HEK293 (cell line): ENCODE data around the gene IREB2.

Experiments
- CTCF ChIA-PET: fragments of 350-600 bp; formaldehyde crosslinking; extraction: SDS; loops from one replicate; lab custom pipeline; 2021; ENCODE audit warnings: antibody characterized with exemption; lab: Yijun Ruan, JAX
- POLR2A ChIA-PET: fragments of 300-600 bp; formaldehyde crosslinking; extraction: SDS; loops from one replicate; lab custom pipeline; 2020; ENCODE audit warnings: antibody characterized with exemption, inconsistent platforms; lab: Yijun Ruan, JAX
- H3K27ac ChIP-seq: fragments of 200-500 bp; sonication (Bioruptor generic); 2 replicates; pipeline ENCODE4 v1.5.1; 2014; ENCODE audit warnings: low read depth, low read length, control low read depth, inconsistent platforms; ENCODE audit errors: extremely low read depth
- H3K36me3 ChIP-seq, 2 experiments: fragments of 200-500 bp in 1 of 2; sonication (Bioruptor generic) in 1 of 2; 1 replicate in 1 of 2; 2 replicates in 1 of 2; pipeline ENCODE4 v1.5.1; 2014 to 2017; ENCODE audit warnings: inconsistent platforms in 2 of 2, low read length in 2 of 2; ENCODE audit not compliant: control insufficient read depth in 2 of 2, insufficient read depth in 1 of 2
- H3K4me1 ChIP-seq: fragments of 200-500 bp; sonication (Bioruptor generic); 2 replicates; pipeline ENCODE4 v1.5.1; 2014; ENCODE audit warnings: mild to moderate bottlenecking, low read length, inconsistent platforms; ENCODE audit not compliant: control insufficient read depth, insufficient read depth
- H3K4me3 ChIP-seq: 2 replicates; pipeline ENCODE4 v1.5.1; 2011; ENCODE audit warnings: low read depth, mild to moderate bottlenecking, control low read depth, low read length, moderate library complexity
- H3K9me3 ChIP-seq: fragments of 200-500 bp; sonication (Bioruptor generic); 2 replicates; pipeline ENCODE4 v1.5.1; 2014; ENCODE audit warnings: low read depth, low read length, inconsistent platforms; ENCODE audit not compliant: control insufficient read depth, insufficient read depth
- KLF16 ChIP-seq: fragments of 450-650 bp; formaldehyde crosslinking; IDR thresholded peaks from 2 replicates; pipeline ENCODE4 v1.5.1; 2017; ENCODE audit warnings: missing biosample characterization, missing genetic modification characterization
- MYNN ChIP-seq: fragments of 450-650 bp; formaldehyde crosslinking; IDR thresholded peaks from 2 replicates; pipeline ENCODE4 v1.5.1; 2016; ENCODE audit warnings: missing biosample characterization, missing genetic modification characterization, borderline replicate concordance
- SALL2 ChIP-seq: fragments of 450-650 bp; formaldehyde crosslinking; IDR thresholded peaks from 2 replicates; pipeline ENCODE4 v1.5.0; 2017; ENCODE audit warnings: missing biosample characterization, mild to moderate bottlenecking, missing genetic modification characterization, borderline replicate concordance
- SP7 ChIP-seq: fragments of 450-650 bp; formaldehyde crosslinking; IDR thresholded peaks from 2 replicates; pipeline ENCODE4 v1.5.1; 2016; ENCODE audit warnings: missing biosample characterization, missing genetic modification characterization
- ZBTB21 ChIP-seq: fragments of 450-650 bp; formaldehyde crosslinking; IDR thresholded peaks from 2 replicates; pipeline ENCODE4 v1.5.1; 2017; ENCODE audit warnings: missing biosample characterization, missing genetic modification characterization
- ZEB2 ChIP-seq: fragments of 450-650 bp; formaldehyde crosslinking; IDR thresholded peaks from 2 replicates; pipeline ENCODE4 v1.5.1; 2016; ENCODE audit warnings: missing biosample characterization, missing genetic modification characterization
- ZNF121 ChIP-seq: fragments of 450-650 bp; formaldehyde crosslinking; IDR thresholded peaks from 2 replicates; pipeline ENCODE4 v1.5.1; 2016; ENCODE audit warnings: missing biosample characterization, missing genetic modification characterization
- ZNF133 ChIP-seq: fragments of 450-650 bp; formaldehyde crosslinking; IDR thresholded peaks from 2 replicates; pipeline ENCODE4 v1.5.1; 2016; ENCODE audit warnings: missing biosample characterization, missing genetic modification characterization
- ZNF138 ChIP-seq: fragments of 450-650 bp; formaldehyde crosslinking; IDR thresholded peaks from 2 replicates; pipeline ENCODE4 v1.5.1; 2016; ENCODE audit warnings: missing biosample characterization, missing genetic modification characterization, borderline replicate concordance
- ZNF157 ChIP-seq: fragments of 450-650 bp; formaldehyde crosslinking; IDR thresholded peaks from 2 replicates; pipeline ENCODE4 v1.5.1; 2016; ENCODE audit warnings: missing biosample characterization, missing genetic modification characterization
- ZNF211 ChIP-seq: fragments of 450-650 bp; formaldehyde crosslinking; IDR thresholded peaks from 2 replicates; pipeline ENCODE4 v1.5.1; 2016; ENCODE audit warnings: low read depth, missing biosample characterization, missing genetic modification characterization
- ZNF214 ChIP-seq: fragments of 450-650 bp; formaldehyde crosslinking; IDR thresholded peaks from 2 replicates; pipeline ENCODE4 v1.5.1; 2017; ENCODE audit warnings: missing biosample characterization, mild to moderate bottlenecking, missing genetic modification characterization, borderline replicate concordance
- ZNF23 ChIP-seq: fragments of 450-650 bp; formaldehyde crosslinking; IDR thresholded peaks from 2 replicates; pipeline ENCODE4 v1.5.1; 2016; ENCODE audit warnings: missing biosample characterization, missing genetic modification characterization, borderline replicate concordance
- ZNF266 ChIP-seq: fragments of 450-650 bp; formaldehyde crosslinking; IDR thresholded peaks from 2 replicates; pipeline ENCODE4 v1.5.1; 2016; ENCODE audit warnings: missing biosample characterization, missing genetic modification characterization, low read depth
- ZNF350 ChIP-seq: fragments of 450-650 bp; formaldehyde crosslinking; IDR thresholded peaks from 2 replicates; pipeline ENCODE4 v1.5.0; 2017; ENCODE audit warnings: missing biosample characterization, mild to moderate bottlenecking, missing genetic modification characterization
- ZNF521 ChIP-seq: fragments of 450-650 bp; formaldehyde crosslinking; IDR thresholded peaks from 2 replicates; pipeline ENCODE4 v1.5.1; 2017; ENCODE audit warnings: missing biosample characterization, mild to moderate bottlenecking, missing genetic modification characterization
- ZNF529 ChIP-seq: fragments of 450-650 bp; formaldehyde crosslinking; IDR thresholded peaks from 2 replicates; pipeline ENCODE4 v1.5.1; 2017; ENCODE audit warnings: missing genetic modification characterization, missing biosample characterization; ENCODE audit not compliant: insufficient replicate concordance
- ZNF549 ChIP-seq: fragments of 450-650 bp; IDR thresholded peaks from 2 replicates; pipeline ENCODE4 v1.5.1; 2018; ENCODE audit warnings: missing biosample characterization, missing genetic modification characterization, mild to moderate bottlenecking, inconsistent platforms, moderate library complexity
- ZNF623 ChIP-seq: fragments of 450-650 bp; formaldehyde crosslinking; IDR thresholded peaks from 2 replicates; pipeline ENCODE4 v1.5.1; 2016; ENCODE audit warnings: missing biosample characterization, missing genetic modification characterization
- ZNF670 ChIP-seq: fragments of 450-650 bp; formaldehyde crosslinking; IDR thresholded peaks from 2 replicates; pipeline ENCODE4 v1.5.1; 2016; ENCODE audit warnings: missing biosample characterization, missing genetic modification characterization, low read depth
- ZNF747 ChIP-seq: fragments of 450-650 bp; formaldehyde crosslinking; IDR thresholded peaks from 2 replicates; pipeline ENCODE4 v1.5.1; 2016; ENCODE audit warnings: missing biosample characterization, missing genetic modification characterization
- ZNF792 ChIP-seq: fragments of 450-650 bp; formaldehyde crosslinking; IDR thresholded peaks from 2 replicates; pipeline ENCODE4 v1.5.1; 2016; ENCODE audit warnings: missing biosample characterization, missing genetic modification characterization
- TF ChIP-seq, protein P1 (sequence below): fragments of 450-650 bp; IDR thresholded peaks from 2 replicates; pipeline ENCODE4 v1.5.1; 2018; ENCODE audit warnings: missing biosample characterization, mild to moderate bottlenecking, missing genetic modification characterization
- TF ChIP-seq, protein P2 (sequence below): fragments of 450-650 bp; formaldehyde crosslinking; IDR thresholded peaks from 2 replicates; pipeline ENCODE4 v1.5.1; 2016; ENCODE audit warnings: missing biosample characterization, missing genetic modification characterization
- TF ChIP-seq, protein P3 (sequence below): fragments of 450-650 bp; formaldehyde crosslinking; IDR thresholded peaks from 2 replicates; pipeline ENCODE4 v1.5.1; 2016; ENCODE audit warnings: missing biosample characterization, missing genetic modification characterization, low read depth
- TF ChIP-seq, protein P4 (sequence below): fragments of 450-650 bp; formaldehyde crosslinking; IDR thresholded peaks from 2 replicates; pipeline ENCODE4 v1.5.1; 2016; ENCODE audit warnings: missing biosample characterization, missing genetic modification characterization
- TF ChIP-seq, protein P5 (sequence below): fragments of 450-650 bp; formaldehyde crosslinking; IDR thresholded peaks from 2 replicates; pipeline ENCODE4 v1.5.0; 2017; ENCODE audit warnings: missing biosample characterization, missing genetic modification characterization, borderline replicate concordance

IREB2 gene

DNA sequence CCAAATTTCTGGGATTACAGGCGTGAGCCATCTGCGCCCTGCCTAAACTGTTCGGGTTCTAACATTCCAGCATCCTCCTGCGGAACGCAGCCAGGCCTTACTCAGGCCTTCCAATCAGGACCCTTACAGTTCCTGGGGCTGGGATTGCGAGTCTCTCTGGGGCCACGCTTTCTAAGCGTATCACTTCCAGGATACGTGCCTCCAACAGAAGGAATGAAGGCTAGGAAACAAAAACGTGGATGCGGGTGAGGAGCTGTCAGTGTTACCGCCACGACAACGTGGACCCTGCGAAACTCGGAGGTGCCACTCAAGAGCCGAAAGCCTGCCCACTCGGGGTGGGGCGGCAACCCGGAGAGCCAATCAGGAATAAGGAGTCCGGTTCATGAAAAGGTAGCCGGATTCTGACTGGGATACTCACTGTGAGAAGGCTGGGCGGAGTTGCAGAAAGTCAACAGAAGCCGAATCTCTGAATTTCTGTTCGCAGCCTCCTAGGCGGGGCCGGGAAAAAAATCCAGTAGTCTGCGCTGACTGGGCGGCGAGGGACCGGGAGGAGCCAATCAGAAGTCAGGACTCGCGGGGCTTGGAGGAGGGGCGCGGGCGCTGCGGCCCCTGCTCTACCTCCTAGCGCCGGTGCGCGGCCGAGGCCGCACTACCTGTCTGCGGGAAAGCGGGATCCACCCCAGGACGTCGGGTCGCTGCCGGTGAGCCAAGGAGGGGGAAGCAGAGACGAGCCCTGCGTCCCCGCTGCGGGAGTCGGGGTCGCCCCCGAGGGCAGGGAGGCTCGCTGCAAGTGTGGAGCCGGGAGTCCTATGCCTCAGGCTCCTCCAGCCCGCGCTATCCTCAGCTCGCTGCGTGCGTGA, 69.2 kb downstream of the IREB2 start, which contains the start of gene HYKK:
TSS of gene HYKK (plus strand) at position 607 of the 860 bp plus-strand sequence. CDS start 5,512 bp downstream, outside the sequence.
- peak within 1 kb of the TSS; percentile 99 for H3K4me3 ChIP-seq
- peak within 1 kb of the TSS; percentile 14; the same call in 1 of the 2 replicates for H3K27ac ChIP-seq
- 0 out of 2 replicates have a peak, but pooled peaks cover 4% of the 10 kb centered on the region for H3K4me1 ChIP-seq
- POLR2A ChIA-PET = interaction anchor here (0.7 to 3.7 kb wide), 6 partner anchors 9 to 366 kb away, joined by 3 to 31 read pairs (median 5); partner anchors contain the start of genes CHRNA5, IREB2, MORF4L1 and PSMA4
- no peaks in the 10 kb centered on the region for H3K9me3 ChIP-seq
- CTCF ChIA-PET = interaction anchor here (0.6 kb wide), 1 partner anchor 49 kb away, joined by 3 read pairs; no protein-coding TSS in a partner anchor
- H3K36me3 ChIP-seq = no peaks in the 10 kb centered on the region; a peak in 1 of 3 replicates
- TF ChIP-seq, protein P1, sequence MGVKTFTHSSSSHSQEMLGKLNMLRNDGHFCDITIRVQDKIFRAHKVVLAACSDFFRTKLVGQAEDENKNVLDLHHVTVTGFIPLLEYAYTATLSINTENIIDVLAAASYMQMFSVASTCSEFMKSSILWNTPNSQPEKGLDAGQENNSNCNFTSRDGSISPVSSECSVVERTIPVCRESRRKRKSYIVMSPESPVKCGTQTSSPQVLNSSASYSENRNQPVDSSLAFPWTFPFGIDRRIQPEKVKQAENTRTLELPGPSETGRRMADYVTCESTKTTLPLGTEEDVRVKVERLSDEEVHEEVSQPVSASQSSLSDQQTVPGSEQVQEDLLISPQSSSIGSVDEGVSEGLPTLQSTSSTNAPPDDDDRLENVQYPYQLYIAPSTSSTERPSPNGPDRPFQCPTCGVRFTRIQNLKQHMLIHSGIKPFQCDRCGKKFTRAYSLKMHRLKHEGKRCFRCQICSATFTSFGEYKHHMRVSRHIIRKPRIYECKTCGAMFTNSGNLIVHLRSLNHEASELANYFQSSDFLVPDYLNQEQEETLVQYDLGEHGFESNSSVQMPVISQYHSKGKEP (tag by site-specific recombination) = no peak
- TF ChIP-seq ZNF266 (tag by site-specific recombination) = no peak
- TF ChIP-seq, protein P2, sequence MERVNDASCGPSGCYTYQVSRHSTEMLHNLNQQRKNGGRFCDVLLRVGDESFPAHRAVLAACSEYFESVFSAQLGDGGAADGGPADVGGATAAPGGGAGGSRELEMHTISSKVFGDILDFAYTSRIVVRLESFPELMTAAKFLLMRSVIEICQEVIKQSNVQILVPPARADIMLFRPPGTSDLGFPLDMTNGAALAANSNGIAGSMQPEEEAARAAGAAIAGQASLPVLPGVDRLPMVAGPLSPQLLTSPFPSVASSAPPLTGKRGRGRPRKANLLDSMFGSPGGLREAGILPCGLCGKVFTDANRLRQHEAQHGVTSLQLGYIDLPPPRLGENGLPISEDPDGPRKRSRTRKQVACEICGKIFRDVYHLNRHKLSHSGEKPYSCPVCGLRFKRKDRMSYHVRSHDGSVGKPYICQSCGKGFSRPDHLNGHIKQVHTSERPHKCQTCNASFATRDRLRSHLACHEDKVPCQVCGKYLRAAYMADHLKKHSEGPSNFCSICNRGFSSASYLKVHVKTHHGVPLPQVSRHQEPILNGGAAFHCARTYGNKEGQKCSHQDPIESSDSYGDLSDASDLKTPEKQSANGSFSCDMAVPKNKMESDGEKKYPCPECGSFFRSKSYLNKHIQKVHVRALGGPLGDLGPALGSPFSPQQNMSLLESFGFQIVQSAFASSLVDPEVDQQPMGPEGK (tag by site-specific recombination) = peak; percentile 79
- TF ChIP-seq SALL2 (tag by site-specific recombination) = no peak
- no peak for TF ChIP-seq ZNF670 (tag by site-specific recombination)
- no peak for TF ChIP-seq ZNF747
- TF ChIP-seq ZNF214 (tag by site-specific recombination) = no peak
- no peak for TF ChIP-seq ZNF121
- TF ChIP-seq ZNF211 (tag by site-specific recombination) = no peak
- TF ChIP-seq SP7 = peak; percentile 26; the same call in 1 of the 2 replicates
- no peak for TF ChIP-seq ZNF23
- no peak for TF ChIP-seq ZNF529
- TF ChIP-seq ZNF623 (tag by site-specific recombination) = no peak
- no peak for TF ChIP-seq ZNF133 (tag by site-specific recombination)
- TF ChIP-seq MYNN = no peak
- TF ChIP-seq ZNF792 (tag by site-specific recombination) = 0 out of 2 replicates have a peak, but pooled peaks have one; percentile 24
- no peak for TF ChIP-seq ZNF138 (tag by site-specific recombination)
- peak; percentile 82 for TF ChIP-seq ZEB2
- no peak for TF ChIP-seq ZNF157 (tag by site-specific recombination)
- no peak; the same call in 1 of the 2 replicates for TF ChIP-seq ZNF350
- no peak for TF ChIP-seq ZNF549 (tag by site-specific recombination)
- TF ChIP-seq, protein P3, sequence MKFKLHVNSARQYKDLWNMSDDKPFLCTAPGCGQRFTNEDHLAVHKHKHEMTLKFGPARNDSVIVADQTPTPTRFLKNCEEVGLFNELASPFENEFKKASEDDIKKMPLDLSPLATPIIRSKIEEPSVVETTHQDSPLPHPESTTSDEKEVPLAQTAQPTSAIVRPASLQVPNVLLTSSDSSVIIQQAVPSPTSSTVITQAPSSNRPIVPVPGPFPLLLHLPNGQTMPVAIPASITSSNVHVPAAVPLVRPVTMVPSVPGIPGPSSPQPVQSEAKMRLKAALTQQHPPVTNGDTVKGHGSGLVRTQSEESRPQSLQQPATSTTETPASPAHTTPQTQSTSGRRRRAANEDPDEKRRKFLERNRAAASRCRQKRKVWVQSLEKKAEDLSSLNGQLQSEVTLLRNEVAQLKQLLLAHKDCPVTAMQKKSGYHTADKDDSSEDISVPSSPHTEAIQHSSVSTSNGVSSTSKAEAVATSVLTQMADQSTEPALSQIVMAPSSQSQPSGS = no peak
- TF ChIP-seq ZBTB21 (tag by site-specific recombination) = no peak
- TF ChIP-seq, protein P4, sequence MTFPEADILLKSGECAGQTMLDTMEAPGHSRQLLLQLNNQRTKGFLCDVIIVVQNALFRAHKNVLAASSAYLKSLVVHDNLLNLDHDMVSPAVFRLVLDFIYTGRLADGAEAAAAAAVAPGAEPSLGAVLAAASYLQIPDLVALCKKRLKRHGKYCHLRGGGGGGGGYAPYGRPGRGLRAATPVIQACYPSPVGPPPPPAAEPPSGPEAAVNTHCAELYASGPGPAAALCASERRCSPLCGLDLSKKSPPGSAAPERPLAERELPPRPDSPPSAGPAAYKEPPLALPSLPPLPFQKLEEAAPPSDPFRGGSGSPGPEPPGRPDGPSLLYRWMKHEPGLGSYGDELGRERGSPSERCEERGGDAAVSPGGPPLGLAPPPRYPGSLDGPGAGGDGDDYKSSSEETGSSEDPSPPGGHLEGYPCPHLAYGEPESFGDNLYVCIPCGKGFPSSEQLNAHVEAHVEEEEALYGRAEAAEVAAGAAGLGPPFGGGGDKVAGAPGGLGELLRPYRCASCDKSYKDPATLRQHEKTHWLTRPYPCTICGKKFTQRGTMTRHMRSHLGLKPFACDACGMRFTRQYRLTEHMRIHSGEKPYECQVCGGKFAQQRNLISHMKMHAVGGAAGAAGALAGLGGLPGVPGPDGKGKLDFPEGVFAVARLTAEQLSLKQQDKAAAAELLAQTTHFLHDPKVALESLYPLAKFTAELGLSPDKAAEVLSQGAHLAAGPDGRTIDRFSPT (tag by site-specific recombination) = no peak
- no peak; the same call in 1 of the 2 replicates for TF ChIP-seq KLF16
- no peak for TF ChIP-seq ZNF521 (tag by site-specific recombination)
- TF ChIP-seq, protein P5, sequence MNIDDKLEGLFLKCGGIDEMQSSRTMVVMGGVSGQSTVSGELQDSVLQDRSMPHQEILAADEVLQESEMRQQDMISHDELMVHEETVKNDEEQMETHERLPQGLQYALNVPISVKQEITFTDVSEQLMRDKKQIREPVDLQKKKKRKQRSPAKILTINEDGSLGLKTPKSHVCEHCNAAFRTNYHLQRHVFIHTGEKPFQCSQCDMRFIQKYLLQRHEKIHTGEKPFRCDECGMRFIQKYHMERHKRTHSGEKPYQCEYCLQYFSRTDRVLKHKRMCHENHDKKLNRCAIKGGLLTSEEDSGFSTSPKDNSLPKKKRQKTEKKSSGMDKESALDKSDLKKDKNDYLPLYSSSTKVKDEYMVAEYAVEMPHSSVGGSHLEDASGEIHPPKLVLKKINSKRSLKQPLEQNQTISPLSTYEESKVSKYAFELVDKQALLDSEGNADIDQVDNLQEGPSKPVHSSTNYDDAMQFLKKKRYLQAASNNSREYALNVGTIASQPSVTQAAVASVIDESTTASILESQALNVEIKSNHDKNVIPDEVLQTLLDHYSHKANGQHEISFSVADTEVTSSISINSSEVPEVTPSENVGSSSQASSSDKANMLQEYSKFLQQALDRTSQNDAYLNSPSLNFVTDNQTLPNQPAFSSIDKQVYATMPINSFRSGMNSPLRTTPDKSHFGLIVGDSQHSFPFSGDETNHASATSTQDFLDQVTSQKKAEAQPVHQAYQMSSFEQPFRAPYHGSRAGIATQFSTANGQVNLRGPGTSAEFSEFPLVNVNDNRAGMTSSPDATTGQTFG = no peak
